Left cardiac atrium (tissue), 4 donors: Measurements from ENCODE around the gene MCF2L. TPM values are rescaled to one million over a fixed set of nuclear protein-coding genes. Genes with fewer than 3 reads are reported as not detected.

ENCODE experiments used
- ATAC-seq, 2 donors: fragments of 200-7000 bp; cut with Tn5 transposase; one replicate each; pipeline ENCODE4 v1.9.1; 2020; ENCODE audit warnings: mild to moderate bottlenecking in 2 of 2, moderate library complexity in 2 of 2
- DNase-seq: peaks from one replicate; pipeline ENCODE4 v3.0.0-alpha.2; 2020
- intact Hi-C, 2 donors: fragments of 100-400 bp; cut with DNase I; formaldehyde crosslinking; loops; one replicate each; pipeline versions ENCODE4 v1.14.1 to v1.15.1; 2022 to 2023
- total RNA-seq, 2 donors: library from RNA; stranded (reverse); fragmentation: NEBNext Ultra II Directional; extraction: Animal tissue kit (Norgen Biotek cat#: 25700); gene quantifications; one replicate each; pipeline ENCODE4 v1.2.1, GENCODE V29; 2021
- donor health status: DM: no; HTN: yes; CAD: no.
- donor health status: DM: no; HTN: yes; CAD: no; lungs with severe emphysema.
- donor health status: DM: yes; HTN: yes; CAD: no.
- donor health status: Dilated cardiomyopathy.

MCF2L gene
- total RNA-seq, 2 donors from 2014 or later = 39.1 to 41.6 TPM

DNA sequence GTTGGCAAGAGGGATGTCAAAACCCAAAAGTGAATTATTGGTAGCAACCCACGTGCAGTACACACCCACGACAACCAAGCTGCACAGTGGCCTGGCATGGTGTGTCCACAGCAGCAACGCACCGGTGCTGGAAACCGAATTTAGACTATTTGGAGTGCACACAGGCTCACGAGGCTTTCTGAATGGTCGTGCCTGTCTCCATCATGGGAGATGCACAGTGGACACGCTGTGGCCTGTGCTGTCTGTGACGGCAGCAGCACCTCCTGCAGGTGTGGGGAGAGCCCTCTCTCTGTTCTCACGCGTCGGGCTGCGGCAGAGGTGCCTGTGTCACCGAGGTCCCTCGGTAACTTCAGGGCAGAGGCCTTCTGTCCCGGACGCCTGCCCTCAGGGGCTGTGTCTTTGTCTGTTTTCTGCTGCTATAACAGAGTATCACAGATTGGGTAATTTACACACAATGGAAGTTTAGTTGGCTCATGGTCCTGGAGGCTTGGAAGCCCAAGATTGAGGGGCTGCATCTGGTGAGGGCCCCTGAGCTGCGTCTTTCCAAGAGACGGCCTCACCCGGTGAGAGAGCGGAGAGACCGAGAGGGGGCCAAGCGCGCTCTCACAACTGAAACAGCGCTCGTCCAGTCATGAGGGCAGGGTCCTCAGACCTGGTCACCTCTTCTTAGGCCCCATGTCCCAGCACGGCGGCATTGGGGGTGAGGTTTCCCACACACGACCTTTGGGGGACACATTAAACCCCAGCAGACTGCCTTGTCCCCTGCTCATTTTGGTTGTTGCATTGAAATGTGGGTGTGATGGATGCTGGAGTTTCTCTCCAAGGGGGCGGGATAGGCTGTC, 9.1 kb upstream of the MCF2L start:
- intact Hi-C loops = no loop called here
- DNase-seq = no peak
- no peak for ATAC-seq

- ATAC-seq (no peak), DNase-seq (no peak)
- intact Hi-C loops = no loop called here
Measured at GRCh38 chr13:112960706-112961105, 8.3 kb upstream of the MCF2L start.

DNA sequence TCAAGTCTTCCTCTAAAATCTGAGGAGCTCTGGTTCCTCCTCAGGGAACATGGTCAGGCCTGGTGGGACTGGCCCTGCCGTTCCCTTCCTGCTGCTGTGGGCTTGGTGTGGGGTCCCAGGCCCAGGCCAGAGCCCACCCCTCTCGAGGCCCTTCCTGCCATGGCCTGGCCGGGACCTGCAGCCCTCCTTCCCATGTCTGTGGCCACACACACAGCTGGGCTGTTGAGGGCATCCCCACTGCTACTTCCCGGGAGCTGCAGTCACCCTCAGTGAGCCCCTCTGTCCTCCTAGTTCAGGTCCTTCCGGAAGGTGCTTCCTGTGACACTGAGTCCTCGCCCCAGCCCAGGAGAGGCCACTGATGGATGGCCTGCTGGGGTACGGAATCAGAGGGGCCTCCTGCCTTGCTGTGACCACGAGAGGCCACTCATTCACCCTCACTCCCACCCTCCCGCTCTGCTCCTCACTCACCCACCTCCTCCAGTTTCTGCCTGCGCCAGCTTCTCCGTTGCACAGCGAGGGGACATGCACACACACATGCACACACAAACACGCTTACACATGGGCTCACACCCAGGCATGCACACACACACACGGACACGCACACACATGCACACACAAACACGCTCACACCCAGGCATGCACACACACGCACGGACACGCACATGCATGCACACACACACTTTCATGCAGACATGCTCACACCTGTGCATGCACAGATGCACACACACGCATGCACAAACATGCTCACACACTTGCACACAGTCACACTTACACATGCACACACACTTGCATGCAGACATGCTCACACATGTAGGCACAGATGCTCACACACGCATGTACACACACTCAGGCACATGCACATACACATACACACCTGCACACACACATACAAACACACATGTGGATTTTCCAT, 7.3 kb upstream of the MCF2L start:
- no peak for ATAC-seq
- no peak for DNase-seq
- intact Hi-C loops = no loop called here

DNA sequence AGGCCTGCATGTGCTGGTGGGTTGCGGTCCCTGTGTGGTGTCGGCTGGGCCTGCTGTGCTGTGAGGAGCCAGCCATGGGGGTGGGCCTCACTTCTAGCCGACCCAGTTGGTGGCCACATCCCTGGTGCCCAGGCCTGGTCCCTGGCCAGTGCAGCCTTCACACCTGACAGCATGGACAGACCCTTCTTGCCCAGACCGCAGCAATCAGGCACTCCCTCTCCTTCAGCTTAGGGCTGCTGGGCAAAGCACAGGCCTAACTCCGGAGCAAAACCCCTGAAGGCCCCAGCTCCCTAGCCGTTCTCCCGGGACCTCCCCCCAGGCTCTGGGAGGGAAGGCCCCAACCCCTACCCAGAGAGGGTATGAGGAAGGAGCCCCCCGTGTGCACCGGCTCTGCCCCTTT, 6.6 kb upstream of the MCF2L start:
- intact Hi-C loops = no loop called here
- no peak for DNase-seq
- no peak for ATAC-seq

DNA sequence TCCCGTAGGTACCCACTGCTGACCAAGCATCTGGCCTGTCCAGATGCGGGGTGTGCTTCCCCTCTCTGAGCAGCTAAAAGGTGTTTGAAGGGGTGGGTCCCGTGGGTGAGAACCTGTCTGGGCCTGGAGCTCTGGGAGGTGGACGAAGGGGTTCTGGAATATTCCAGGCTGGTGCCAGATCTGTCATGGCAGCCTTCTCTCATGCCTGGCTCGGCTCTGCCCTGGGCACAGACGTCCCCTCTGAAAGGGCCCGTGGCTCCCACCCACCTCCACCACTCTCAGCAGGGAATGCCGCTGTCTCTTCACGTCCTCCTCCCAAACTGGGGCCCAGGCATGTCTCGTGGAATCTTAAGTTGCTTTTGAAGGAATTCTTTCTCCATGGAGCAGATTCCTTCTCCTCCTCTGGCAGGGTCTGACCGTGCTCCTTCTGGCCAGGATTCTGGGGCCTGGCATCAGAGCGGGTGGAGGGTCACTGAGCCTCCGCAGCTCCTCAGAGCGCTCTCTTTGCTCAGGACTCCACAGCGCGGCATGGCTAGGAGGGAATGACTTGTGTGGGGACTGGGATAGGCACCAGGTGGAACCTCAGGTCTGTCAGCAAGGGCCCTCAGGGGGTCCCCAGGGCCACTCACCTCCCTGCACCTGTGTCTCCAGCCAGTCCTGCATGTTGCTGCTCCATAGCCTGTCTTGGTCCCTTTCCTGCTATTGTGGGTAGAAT, 5.9 kb upstream of the MCF2L start:
- no peak for ATAC-seq
- DNase-seq = no peak
- intact Hi-C loops = no loop called here

DNA sequence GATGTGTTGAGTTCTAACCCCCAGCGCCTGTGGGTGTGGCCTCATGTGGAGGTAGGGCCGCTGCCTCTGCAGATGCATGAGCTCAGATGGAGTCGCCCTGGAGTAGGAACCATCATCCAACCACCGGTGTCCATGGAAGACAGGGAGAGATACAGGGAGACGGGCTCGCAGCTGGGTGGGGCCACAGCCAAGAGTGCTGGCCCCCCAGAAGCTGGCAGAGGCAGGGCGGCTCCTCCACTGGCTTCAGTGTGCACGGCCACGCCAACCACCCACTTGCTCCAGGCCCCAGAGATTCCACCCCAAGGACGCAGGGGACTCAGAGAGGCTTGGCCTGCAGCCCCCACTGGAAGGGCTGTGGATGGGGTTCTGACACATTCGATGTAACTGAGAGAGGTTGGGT, 5.4 kb upstream of the MCF2L start:
- intact Hi-C loops = no loop called here

GRCh38 chr13:112964971-112965492, 4.0 kb upstream of the MCF2L start:
- intact Hi-C loops = no loop called here
- ATAC-seq (peak in 1 of 2 donors; percentile 7), DNase-seq (no peak)

More for the DNA sequence above, 5.4 kb upstream of the MCF2L start:
- ATAC-seq (no peak), DNase-seq (no peak)

GRCh38 chr13:112965573-112966115, 3.4 kb upstream of the MCF2L start:
- ATAC-seq (no peak), DNase-seq (no peak)
- intact Hi-C loops = no loop called here

DNA sequence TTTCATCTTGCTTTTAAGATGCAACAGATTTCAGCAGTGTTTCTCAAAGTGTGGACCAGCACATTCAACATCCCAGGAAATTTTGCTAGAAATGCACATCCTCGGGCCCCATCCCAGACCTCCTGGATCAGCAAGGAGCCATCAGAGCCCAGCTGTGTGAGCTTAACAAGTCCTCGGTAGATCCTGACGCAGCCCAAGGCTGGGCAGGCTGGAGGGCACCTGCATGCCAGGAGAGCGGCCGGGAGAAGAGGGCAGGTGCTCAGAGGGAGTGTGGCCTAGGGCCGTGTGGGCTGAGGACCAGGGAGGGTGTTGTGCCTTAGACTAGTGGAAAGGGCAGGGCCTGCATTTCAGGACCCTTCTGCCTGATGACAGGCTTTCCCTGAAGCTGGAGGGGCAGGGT, 2.2 kb upstream of the MCF2L start:
- DNase-seq = no peak
- ATAC-seq = no peak
- intact Hi-C loops = no loop called here

DNA sequence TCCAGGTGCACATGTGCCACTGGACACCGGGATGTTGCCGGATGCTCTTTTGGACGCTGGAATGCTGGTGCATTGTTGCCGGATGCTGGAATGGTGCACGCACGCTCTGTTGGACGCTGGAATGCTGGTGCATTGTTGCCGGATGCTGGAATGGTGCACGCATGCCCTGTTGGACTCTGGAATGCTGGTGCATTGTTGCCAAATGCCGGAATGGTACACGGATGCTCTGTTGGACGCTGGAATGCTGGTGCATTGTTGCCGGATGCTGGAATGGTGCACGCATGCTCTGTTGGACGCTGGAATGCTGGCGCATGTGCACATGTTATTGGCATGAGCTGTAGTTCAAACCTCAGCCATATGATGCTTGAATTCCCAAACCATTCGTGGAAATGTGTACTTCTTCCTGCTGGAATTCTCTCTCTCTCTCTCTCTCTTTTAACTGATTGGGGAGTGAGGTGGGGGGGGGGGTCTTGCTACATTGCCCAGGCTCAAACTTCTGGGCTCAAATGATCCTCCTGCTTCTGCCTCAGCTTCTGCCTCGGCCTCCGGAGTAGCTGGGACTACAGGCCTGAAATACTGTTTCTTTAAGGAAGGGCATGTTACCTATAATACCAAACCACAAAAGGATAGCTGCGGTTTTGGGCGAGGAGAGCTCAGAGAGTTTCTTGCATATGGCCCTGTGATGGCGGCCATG, 1.2 kb upstream of the MCF2L start:
- intact Hi-C loops = no loop called here
- ATAC-seq (no peak), DNase-seq (no peak)

DNA sequence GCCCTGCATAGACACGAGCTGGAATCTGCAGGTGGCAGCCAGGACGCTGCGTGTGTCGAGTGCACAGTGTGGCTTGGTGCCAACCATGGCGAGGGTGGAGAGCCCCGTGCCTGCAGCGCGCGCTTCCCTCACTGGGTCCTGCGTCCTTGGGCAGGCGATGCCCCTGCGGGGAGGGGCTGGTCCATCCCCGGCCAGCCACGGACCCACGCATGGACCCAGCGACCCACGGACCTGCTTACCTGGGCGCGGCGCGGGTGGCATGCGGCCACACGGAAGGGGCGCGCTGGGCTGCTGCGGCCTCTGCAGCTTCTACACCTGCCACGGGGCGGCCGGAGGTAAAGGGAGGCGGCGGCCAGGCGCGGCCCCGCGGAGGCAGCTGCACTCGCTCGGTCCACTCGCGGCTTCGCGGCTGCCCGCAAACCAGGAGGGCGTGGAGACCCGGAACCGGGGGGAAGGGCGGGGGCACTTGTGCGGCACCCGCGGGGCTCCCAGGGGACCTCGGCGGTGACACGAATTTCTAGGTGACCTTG, 569 bp upstream of the MCF2L start:
- ATAC-seq (peak; percentile 49 to 57), DNase-seq (peak; percentile 62)
- intact Hi-C loops = no loop called here

GRCh38 chr13:112969692-112970338, 801 bp downstream of the MCF2L start:
- intact Hi-C loops = loop anchor here in 1 of 2 donors (1.0 kb wide), 1 partner anchor 11 kb away; no protein-coding TSS in a partner anchor
- ATAC-seq (no peak), DNase-seq (no peak)

GRCh38 chr13:112970552-112971287, 1.7 kb downstream of the MCF2L start:
- ATAC-seq (no peak), DNase-seq (no peak)
- intact Hi-C loops = no loop called here

DNA sequence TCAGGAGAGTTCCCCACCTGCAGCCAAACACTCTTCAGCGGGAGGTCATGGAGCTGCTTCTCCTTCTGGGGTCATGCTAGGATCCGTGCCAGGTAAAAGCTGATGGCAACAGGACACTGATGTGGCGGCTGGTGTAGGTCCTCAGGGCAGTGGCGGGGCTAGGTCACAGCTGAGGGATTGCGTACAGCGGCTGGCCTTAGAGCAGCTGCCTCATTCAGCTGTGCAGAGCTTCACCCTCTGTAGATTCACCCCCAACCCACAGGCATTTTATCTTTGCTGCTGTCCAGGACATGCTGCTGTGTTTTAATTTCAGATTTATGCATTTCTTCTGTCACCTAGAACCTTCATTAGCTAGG, 2.3 kb downstream of the MCF2L start:
- ATAC-seq (no peak), DNase-seq (no peak)
- intact Hi-C loops = no loop called here

DNA sequence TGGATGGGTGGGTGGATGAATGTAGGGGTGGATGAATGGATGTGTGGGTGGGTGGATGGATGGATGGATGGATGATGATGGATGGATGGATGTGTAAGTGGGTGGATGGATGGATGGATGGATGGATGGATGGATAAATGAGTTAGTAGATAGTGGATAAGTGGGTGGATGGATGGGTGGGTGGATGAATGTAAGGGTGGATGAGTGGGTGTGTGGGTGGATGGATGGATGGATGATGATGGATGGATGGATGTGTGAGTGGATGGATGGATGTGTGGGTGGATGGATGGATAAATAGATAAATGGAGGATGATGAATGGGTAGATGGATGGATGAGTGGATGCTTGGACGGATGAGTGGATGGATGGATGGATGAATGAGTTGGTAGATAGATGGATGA, 3.2 kb downstream of the MCF2L start:
- no peak for DNase-seq
- intact Hi-C loops = no loop called here
- ATAC-seq = no peak

DNA sequence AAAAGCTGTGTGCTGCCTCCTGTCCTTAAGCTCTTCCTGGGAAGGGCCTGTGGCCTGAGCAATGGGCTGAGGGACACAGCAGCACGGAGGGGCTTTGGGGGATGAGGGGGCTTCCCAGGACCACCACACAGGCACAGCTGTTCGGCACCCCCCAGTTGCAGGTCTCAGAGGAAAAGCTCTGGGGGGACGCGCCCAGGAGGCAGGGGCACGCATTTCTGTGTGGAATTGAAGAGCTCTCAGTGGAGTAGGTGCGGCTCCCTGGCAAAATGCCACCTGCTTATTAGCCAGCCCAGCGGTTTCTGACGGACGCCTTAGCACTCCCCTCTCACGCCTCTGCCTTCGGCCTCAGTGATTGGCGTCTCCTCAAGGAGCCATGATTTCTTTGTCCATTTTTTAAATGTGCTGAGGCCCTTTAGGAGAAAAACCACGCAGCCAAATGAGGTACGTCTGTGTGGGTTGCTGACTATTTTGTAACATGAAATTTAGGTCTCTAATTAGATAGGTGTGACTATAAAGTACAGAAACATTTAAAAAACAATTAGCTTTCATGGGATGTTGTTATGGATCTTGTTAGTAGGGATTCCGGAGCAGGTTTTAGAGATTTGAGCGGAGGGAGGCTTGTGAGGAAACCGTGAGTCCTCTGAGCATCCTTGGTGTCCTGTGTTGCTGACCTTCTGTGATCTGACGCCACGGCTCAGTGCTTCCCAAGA, 4.0 kb downstream of the MCF2L start:
- intact Hi-C loops = no loop called here
- DNase-seq (no peak), ATAC-seq (no peak)

DNA sequence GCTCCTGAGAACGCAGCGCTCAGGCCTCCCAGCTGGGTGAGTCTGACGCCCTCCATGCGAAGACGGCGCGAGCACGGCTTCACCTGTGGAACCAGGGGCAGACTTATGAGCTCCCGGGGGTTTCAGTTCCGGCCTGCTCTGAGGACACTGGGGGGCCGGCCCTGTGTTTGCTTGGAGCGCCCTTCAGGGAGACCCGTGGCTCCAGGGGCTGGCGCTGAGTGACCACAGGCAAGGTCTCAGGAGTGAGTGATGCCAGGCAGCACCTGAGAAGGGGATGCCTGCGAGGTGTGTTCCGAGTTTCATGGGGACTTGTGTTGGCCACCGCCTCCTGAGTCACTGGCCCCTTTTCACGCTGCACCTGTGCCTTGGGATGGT, 4.5 kb downstream of the MCF2L start:
- no peak for DNase-seq
- intact Hi-C loops = no loop called here
- ATAC-seq = no peak
